ENCODE results near the gene PSENEN.

DNA sequence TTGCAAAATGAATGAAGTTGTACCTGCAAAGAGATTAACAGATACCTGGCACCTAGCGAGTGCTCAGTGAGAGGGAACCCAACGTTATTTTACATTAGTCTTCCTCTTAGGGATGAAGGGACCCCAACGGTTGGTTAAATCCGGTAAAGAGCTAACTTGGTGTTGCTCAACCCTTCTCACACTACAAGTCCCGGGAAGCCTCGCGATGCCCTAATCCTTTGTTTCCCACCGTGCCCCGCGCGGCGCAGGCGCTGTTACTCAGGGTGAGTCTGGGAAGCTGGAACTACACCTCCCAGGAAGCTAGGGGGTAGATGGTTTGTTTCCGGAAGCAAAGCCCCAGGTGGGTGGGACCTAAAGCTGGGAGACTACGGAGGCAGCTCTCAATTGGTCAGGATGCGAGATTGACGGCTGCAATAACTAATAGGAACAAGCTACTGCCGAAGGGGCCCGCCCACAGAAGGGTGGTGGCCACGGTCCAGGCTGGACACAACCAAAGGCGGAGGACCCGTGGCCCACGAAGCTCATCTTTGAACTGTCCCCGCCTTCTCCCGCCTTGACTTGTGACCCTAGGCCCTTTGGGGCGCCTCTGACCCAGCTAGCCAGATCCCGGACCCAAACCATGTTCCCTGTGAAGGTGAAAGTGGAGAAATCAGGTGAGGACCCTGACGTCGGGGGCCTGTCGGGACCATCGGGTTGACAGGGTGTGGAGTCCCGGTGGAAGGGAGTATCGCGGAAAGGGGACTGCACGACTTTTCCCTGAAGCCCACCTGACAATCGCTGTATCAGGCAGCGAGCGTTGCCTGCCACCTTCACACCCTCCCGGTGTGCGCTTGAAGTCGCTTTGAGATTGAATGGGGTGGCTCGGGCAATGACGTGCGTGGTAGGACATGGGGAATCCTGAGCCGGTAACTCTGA lies 2.9 kb downstream of the PSENEN start, which contains the start of gene LIN37:
- TF ChIP-seq, protein P1, sequence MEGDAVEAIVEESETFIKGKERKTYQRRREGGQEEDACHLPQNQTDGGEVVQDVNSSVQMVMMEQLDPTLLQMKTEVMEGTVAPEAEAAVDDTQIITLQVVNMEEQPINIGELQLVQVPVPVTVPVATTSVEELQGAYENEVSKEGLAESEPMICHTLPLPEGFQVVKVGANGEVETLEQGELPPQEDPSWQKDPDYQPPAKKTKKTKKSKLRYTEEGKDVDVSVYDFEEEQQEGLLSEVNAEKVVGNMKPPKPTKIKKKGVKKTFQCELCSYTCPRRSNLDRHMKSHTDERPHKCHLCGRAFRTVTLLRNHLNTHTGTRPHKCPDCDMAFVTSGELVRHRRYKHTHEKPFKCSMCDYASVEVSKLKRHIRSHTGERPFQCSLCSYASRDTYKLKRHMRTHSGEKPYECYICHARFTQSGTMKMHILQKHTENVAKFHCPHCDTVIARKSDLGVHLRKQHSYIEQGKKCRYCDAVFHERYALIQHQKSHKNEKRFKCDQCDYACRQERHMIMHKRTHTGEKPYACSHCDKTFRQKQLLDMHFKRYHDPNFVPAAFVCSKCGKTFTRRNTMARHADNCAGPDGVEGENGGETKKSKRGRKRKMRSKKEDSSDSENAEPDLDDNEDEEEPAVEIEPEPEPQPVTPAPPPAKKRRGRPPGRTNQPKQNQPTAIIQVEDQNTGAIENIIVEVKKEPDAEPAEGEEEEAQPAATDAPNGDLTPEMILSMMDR (IDR thresholded peaks at IDR 0.05; ENCODE audit: insufficient read depth, low read length, poor library complexity, severe bottlenecking) = no peak
- no peak for TF ChIP-seq EZH2phosphoT487 (conservative IDR thresholded peaks at IDR 0.05; ENCODE audit: low read length)
